ENCODE data around the gene TMPRSS4. TPM values are rescaled to one million over a fixed set of nuclear protein-coding genes. Genes with fewer than 3 reads are reported as not detected.

The TMPRSS4 gene, protein sequence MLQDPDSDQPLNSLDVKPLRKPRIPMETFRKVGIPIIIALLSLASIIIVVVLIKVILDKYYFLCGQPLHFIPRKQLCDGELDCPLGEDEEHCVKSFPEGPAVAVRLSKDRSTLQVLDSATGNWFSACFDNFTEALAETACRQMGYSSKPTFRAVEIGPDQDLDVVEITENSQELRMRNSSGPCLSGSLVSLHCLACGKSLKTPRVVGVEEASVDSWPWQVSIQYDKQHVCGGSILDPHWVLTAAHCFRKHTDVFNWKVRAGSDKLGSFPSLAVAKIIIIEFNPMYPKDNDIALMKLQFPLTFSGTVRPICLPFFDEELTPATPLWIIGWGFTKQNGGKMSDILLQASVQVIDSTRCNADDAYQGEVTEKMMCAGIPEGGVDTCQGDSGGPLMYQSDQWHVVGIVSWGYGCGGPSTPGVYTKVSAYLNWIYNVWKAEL
- not detected in 2 replicates for total RNA-seq

DNA sequence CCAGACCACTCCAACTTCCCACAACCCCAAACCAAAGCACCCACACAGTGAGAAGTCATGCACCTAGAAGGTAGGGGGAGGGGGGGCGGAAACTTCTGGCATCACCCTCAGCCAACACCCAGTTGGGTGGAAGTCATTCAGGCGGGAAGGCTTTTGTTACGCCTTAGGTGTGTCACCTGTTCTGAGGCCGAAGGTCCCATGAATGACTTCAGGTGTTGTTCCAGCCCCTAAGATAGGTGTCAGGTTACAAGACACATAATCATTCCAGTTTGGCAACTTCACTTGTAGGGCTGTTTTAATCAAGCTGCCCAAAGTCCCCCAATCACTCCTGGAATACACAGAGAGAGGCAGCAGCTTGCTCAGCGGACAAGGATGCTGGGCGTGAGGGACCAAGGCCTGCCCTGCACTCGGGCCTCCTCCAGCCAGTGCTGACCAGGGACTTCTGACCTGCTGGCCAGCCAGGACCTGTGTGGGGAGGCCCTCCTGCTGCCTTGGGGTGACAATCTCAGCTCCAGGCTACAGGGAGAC lies at the start of gene TMPRSS4:
TSS of gene TMPRSS4 (plus strand) at position 325 of the 528 bp plus-strand sequence. CDS start 225 bp downstream, outside the sequence.

GRCh38 chr11:118086913-118087768 lies 10.3 kb downstream of the TMPRSS4 start, which contains the start of gene SMIM35:
Gene SMIM35 (minus strand): TSS chr11:118086963. CDS start chr11:118086757, 206 bp downstream.

GRCh38 chr11:118152552-118153471 lies 75.9 kb downstream of the TMPRSS4 start, which contains the start of gene SCN4B:
Gene SCN4B (minus strand): TSS chr11:118152823. CDS start chr11:118152673, 150 bp downstream.

Other genes starting within 250 kb of the TMPRSS4 start
- 0.22 and 0.37 TPM in 2 replicates for gene FXYD6, start 200.4 kb upstream of the TMPRSS4 start, total RNA-seq
- gene TMPRSS13, start 147.7 kb upstream of the TMPRSS4 start, total RNA-seq: under 0.01 TPM in 1 of 2 replicates, not detected in the other
- gene IL10RA, start 90.7 kb upstream of the TMPRSS4 start, total RNA-seq: 0.50 and 0.66 TPM in 2 replicates
- gene SMIM35, start 9.9 kb downstream of the TMPRSS4 start, total RNA-seq: not detected in 2 replicates
- gene SCN4B, start 75.7 kb downstream of the TMPRSS4 start, total RNA-seq: not detected in 2 replicates
- under 0.01 TPM in 1 of 2 replicates, not detected in the other for gene SCN2B, start 99.6 kb downstream of the TMPRSS4 start, total RNA-seq
- gene JAML, start 147.9 kb downstream of the TMPRSS4 start, total RNA-seq: under 0.01 and 0.22 TPM in 2 replicates
- 0.62 and 1.8 TPM in 2 replicates for gene MPZL3, start 175.3 kb downstream of the TMPRSS4 start, total RNA-seq
- 0.22 and 0.25 TPM in 2 replicates for gene MPZL2, start 187.2 kb downstream of the TMPRSS4 start, total RNA-seq
- not detected in 2 replicates for gene CD3E, start 227.7 kb downstream of the TMPRSS4 start, total RNA-seq

Measured in uterine smooth muscle cell (primary cell).